ENCODE results near the gene KCNIP2. TPM values are rescaled to one million over a fixed set of nuclear protein-coding genes. Genes with fewer than 3 reads are reported as not detected.

KCNIP2 gene
- total RNA-seq, 5 donors from 2014 or later (not counting 1 experiment from before 2014, with no cell fraction given) = 2.0 to 3.4 (median 3.1) TPM

DNA sequence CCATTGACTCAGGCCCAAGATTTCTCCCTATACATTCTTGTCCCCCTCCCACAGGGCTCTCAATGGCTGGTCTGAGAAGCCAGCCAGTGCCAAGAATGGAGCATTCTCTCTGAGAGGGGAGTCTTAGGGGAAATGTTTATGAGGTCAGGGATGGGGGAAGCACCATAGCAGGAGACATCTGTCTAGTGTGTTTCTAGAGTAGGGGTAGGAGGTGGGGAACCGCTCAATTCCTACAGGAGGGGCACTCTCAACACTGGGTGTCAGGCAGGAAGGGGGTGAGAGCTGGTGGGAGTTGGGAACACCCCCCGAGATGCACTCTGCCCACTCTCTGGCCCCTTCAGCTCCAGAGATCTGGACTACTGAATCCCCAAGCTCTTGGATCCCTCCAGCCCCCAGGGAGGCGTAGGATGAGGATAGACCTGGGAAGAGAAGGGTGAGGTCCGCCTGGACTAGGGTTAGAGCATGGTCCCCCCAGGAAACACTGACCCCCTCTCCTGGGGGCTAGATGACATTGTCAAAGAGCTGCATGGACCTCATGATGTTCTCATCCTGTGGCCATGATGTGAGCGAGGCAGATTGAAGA is 16.7 kb downstream of the KCNIP2 start:
- ChIA-PET CTCF (interaction anchor here in 1 of 2 donors (0.8 to 1.7 kb wide), 3 partner anchors 8 to 14 kb away, joined by 3 to 9 read pairs (median 3); partner anchors contain the start of gene OGA), POLR2A (interaction anchor here in 1 of 2 donors (0.6 kb wide), 1 partner anchor 17 kb away, joined by 3 read pairs; no protein-coding TSS in a partner anchor)
- Mint-ChIP-seq H3K4me3 (no peak overlapping the region), H3K27ac (peak overlapping the region in 1 of 2 donors; percentile 22), H3K4me1 (peaks cover 25 to 29% (median 26%) of the 10 kb centered on the region in 3 donors), H3K27me3 (no peaks in the 10 kb centered on the region), H3K36me3 (peaks cover 3% of the 10 kb centered on the region), H3K9me3 (no peaks in the 10 kb centered on the region)
- H3K27ac ChIP-seq (ENCODE audit: low read length) = no peak overlapping the region
- no peaks in the 10 kb centered on the region for H3K9me3 ChIP-seq
- peaks cover 0 to 5% of the 10 kb centered on the region in 2 donors for H3K36me3 ChIP-seq (ENCODE audit: control insufficient read depth in 2 of 2, extremely low read depth in 1 of 2, insufficient read depth in 1 of 2, low read length in 1 of 2)
- WGBS (ENCODE audit: insufficient coverage) = 87% methylated on average over 2 of the region's 5 CpGs
- no peak overlapping the region for H3K4me3 ChIP-seq (ENCODE audit: control insufficient read depth in 1 of 2, extremely low read depth in 1 of 2, low read length in 1 of 2)
- ATAC-seq (replicated peaks in 1 of 4) (no peak), DNase-seq (no peak)
- no peaks in the 10 kb centered on the region for H3K27me3 ChIP-seq (replicated peaks in 1 of 2; ENCODE audit: control insufficient read depth in 2 of 2, extremely low read depth in 1 of 2, insufficient read depth in 2 of 2, low read length in 1 of 2)
- peaks cover 11 to 34% of the 10 kb centered on the region in 2 experiments for H3K4me1 ChIP-seq (ENCODE audit: control insufficient read depth in 1 of 2, extremely low read depth in 1 of 2, insufficient read depth in 2 of 2, low read length in 2 of 2)

DNA sequence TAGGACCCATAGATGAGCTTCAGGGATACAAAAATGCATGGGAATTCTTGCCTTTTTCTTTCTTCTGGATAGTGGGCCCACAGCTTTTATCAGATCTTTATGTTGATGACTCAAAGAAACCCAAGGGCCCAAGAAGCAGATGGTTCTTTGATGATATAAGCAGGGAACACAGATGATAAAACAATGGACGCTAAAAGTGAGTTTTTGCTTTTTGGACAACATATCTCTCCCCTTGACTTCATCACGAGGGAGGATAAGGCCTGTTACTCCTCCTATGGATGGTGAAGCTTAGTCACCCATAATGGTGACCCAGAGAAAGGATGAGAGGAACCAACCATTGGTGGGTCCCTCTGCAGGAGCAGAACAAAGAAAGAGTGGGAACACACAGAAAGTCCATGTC is 18.9 kb downstream of the KCNIP2 start:
- H3K27me3 Mint-ChIP-seq = no peaks in the 10 kb centered on the region
- no CpG with 5 or more reads among the region's 2 CpGs for WGBS (ENCODE audit: insufficient coverage)
- no peak for DNase-seq
- H3K4me3 Mint-ChIP-seq = no peak overlapping the region
- Histone ChIP-seq H3K4me1 (ENCODE audit: control insufficient read depth in 1 of 2, extremely low read depth in 1 of 2, insufficient read depth in 2 of 2, low read length in 2 of 2) (peaks cover 0 to 20% of the 10 kb centered on the region in 2 experiments), H3K9me3 (no peaks in the 10 kb centered on the region), H3K27ac (ENCODE audit: low read length) (no peak overlapping the region), H3K4me3 (ENCODE audit: control insufficient read depth in 1 of 2, extremely low read depth in 1 of 2, low read length in 1 of 2) (no peak overlapping the region), H3K36me3 (ENCODE audit: control insufficient read depth in 2 of 2, extremely low read depth in 1 of 2, insufficient read depth in 1 of 2, low read length in 1 of 2) (peaks cover 0 to 5% of the 10 kb centered on the region in 2 donors), H3K27me3 (replicated peaks in 1 of 2; ENCODE audit: control insufficient read depth in 2 of 2, extremely low read depth in 1 of 2, insufficient read depth in 2 of 2, low read length in 1 of 2) (no peaks in the 10 kb centered on the region)
- POLR2A ChIA-PET = no interaction called here
- no peak overlapping the region for H3K27ac Mint-ChIP-seq
- CTCF ChIA-PET = no interaction called here
- peaks cover 15 to 20% (median 16%) of the 10 kb centered on the region in 3 donors for H3K4me1 Mint-ChIP-seq
- H3K9me3 Mint-ChIP-seq = no peaks in the 10 kb centered on the region
- H3K36me3 Mint-ChIP-seq = peaks cover 3% of the 10 kb centered on the region
- ATAC-seq (replicated peaks in 1 of 4) = no peak

DNA sequence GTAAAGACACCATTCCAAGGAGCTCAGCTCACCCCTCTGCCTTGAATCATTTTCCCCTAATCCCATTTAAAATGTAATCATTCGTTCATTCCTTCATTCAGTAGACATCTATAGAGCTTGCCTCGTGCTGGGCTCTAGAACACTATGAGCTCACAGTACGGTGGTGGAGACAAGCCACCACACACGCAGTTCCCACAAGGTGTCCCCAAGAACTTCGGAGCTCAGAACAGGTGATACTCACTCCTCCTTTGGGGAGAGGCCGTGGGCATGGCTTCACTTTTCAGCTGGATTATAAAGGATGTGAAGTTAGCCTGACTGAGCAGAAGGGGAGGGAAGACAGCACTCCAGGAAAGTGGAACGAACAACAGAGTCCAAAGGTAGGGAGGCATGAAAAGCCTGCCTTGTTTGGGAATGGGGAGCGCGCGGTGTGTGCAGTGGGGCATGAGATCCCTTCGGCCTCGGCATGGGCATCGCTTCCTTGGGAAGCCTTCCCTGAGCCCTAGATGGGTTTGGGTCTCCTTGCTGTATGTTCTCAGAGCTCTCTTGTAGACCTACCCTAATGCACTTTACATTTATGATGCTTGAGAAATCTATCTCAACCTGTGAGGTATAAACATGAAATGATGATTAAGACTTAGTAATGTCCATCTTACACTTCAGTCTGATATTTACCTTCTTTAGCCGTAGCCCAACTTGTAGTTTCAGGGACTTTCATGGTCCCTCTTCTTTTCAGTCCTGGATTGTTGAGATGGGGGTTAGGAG is 24.5 kb downstream of the KCNIP2 start:
- peaks cover 33 to 54% (median 39%) of the 10 kb centered on the region in 3 donors for H3K4me1 Mint-ChIP-seq
- H3K27ac Mint-ChIP-seq = peak overlapping the region; percentile 96 to 98
- peaks cover 24 to 26% of the 10 kb centered on the region in 2 experiments for H3K4me1 ChIP-seq (ENCODE audit: control insufficient read depth in 1 of 2, extremely low read depth in 1 of 2, insufficient read depth in 2 of 2, low read length in 2 of 2)
- no peaks in the 10 kb centered on the region for H3K27me3 ChIP-seq (replicated peaks in 1 of 2; ENCODE audit: control insufficient read depth in 2 of 2, extremely low read depth in 1 of 2, insufficient read depth in 2 of 2, low read length in 1 of 2)
- no peaks in the 10 kb centered on the region for H3K27me3 Mint-ChIP-seq
- peak in 13 of 35 experiments; percentile 21 to 48 (median 37) for DNase-seq
- H3K27ac ChIP-seq (ENCODE audit: low read length) = peak overlapping the region; percentile 74
- ATAC-seq (replicated peaks in 1 of 4) = peak; percentile 19 to 43 (median 30)
- H3K36me3 Mint-ChIP-seq = peaks cover 10% of the 10 kb centered on the region
- no peaks in the 10 kb centered on the region for H3K9me3 Mint-ChIP-seq
- ChIA-PET CTCF (interaction anchor here (0.7 to 2.4 kb wide), 12 partner anchors 9 to 191 kb away, joined by 3 to 28 read pairs (median 6); partner anchors contain the start of genes KCNIP2 (in 1 of the 2) and NPM3 (in 1 of the 2)), POLR2A (interaction anchor here in 1 of 2 donors (0.6 to 1.1 kb wide), 5 partner anchors 19 to 189 kb away, joined by 3 to 6 read pairs (median 5); partner anchors contain the start of gene NPM3)
- peak overlapping the region; percentile 94 to 99 (median 98) for H3K4me3 Mint-ChIP-seq
- 31% methylated on average over 5 of the region's 14 CpGs for WGBS (ENCODE audit: insufficient coverage)
- H3K9me3 ChIP-seq = no peaks in the 10 kb centered on the region
- peak overlapping the region; percentile 95 to 100 for H3K4me3 ChIP-seq (ENCODE audit: control insufficient read depth in 1 of 2, extremely low read depth in 1 of 2, low read length in 1 of 2)
- H3K36me3 ChIP-seq (ENCODE audit: control insufficient read depth in 2 of 2, extremely low read depth in 1 of 2, insufficient read depth in 1 of 2, low read length in 1 of 2) = no peaks in the 10 kb centered on the region

DNA sequence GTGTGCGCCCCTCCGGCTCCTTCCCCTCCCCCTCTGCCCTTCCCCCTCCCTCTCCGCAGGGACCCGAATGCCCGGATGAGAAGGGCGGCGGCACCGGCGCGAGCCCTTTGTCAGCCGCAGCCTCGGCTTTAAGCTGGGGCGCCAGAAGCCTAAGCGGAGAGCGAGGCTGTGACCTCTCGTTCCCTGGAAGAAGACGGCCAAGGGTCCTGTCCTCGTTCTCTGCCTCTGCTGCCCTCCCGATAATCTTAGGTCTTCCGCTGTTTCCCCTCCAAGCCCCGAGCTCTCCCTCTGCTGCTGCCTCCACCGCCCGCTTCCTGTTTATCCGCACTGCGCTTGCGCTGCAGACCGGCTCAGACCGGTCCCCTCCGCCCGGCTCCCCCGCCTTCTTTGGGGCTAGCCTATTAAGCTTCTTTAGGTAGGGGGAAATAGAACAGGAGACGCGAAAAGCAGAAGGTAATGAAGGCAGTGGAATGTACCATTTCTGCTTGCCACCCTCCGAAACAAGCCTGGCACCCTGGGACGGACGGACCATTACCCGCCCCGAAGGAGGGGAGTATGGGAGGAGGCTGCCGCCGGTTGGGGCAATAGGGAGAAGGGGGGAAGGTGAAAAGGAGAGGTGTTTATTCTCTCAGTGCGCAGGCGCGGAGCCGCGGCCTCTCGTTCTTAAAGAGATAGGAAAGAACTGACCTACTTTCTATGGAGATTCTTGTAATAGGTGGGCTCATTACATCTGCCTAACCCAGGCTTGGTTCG is 25.3 kb downstream of the KCNIP2 start, which contains the start of gene OGA:
Gene OGA, minus strand, starts transcription at position 326 of the 753 bp plus-strand sequence. CDS start 422 bp downstream, outside the sequence.
- CTCF ChIA-PET = interaction anchor here (0.7 to 2.4 kb wide), 11 partner anchors 10 to 192 kb away, joined by 3 to 28 read pairs (median 7); partner anchors contain the start of genes KCNIP2 (in 1 of the 2) and NPM3 (in 1 of the 2)
- peak within 1 kb of the TSS; percentile 96 to 98 for H3K27ac Mint-ChIP-seq
- POLR2A ChIA-PET = interaction anchor here (0.6 to 1.1 kb wide), 7 partner anchors 18 to 314 kb away, joined by 3 to 6 read pairs (median 4); partner anchors contain the start of gene NPM3 (in 1 of the 2)

DNA sequence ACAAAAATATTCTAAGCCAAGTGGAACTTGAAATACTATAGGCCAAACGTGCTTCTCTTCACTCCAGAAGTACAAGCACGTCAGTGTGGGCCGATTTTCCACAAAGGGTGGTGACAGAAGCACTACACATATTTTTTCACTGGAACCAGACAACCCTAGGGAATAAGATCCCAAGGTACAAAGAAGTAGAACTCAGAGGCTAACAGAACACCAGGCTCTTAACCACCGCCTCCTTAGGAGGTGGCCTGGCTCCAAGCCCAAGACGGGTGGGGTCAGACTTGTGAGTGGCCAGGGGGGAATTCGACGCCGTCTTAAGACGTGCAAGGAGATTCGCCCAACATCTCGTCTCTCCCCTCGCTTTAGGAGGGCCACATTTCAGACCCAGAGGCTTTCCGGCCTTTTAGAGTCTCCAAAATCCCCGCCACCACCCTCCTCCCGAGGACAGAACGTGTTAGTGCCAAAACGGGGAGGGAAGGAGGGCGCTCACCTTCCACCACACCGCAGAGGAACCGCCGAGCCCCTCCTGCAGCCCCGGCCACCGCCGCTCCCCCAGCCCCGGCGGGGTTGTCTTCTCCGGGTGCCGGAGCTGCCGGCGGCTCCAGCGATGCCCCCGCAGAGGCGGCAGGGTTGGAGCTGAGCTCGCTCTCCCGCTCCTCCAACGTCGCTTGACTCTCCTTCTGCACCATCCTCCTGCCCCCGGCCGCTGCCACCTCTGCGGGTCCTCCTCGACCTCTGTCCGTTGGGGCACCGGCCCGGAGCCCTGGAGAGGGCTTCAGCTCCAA is 26.1 kb downstream of the KCNIP2 start:
- peak overlapping the region; percentile 94 to 99 (median 98) for H3K4me3 Mint-ChIP-seq
- peak overlapping the region; percentile 96 to 98 for H3K27ac Mint-ChIP-seq
- peaks cover 48 to 69% (median 52%) of the 10 kb centered on the region in 3 donors for H3K4me1 Mint-ChIP-seq
- H3K27ac ChIP-seq (ENCODE audit: low read length) = peak overlapping the region; percentile 74
- ChIA-PET POLR2A (interaction anchor here (0.7 to 1.1 kb wide), 2 partner anchors 34 kb away, joined by 4 to 5 read pairs; partner anchors contain the start of gene NPM3 (in 1 of the 2)), CTCF (interaction anchor here in 1 of 2 donors (1.5 to 2.4 kb wide), 6 partner anchors 18 to 192 kb away, joined by 6 to 28 read pairs (median 7); partner anchors contain the start of gene NPM3)
- no peaks in the 10 kb centered on the region for H3K27me3 Mint-ChIP-seq
- no peaks in the 10 kb centered on the region for H3K27me3 ChIP-seq (replicated peaks in 1 of 2; ENCODE audit: control insufficient read depth in 2 of 2, extremely low read depth in 1 of 2, insufficient read depth in 2 of 2, low read length in 1 of 2)
- peaks cover 16% of the 10 kb centered on the region for H3K36me3 Mint-ChIP-seq
- peaks cover under 1 to 4% of the 10 kb centered on the region in 2 donors for H3K36me3 ChIP-seq (ENCODE audit: control insufficient read depth in 2 of 2, extremely low read depth in 1 of 2, insufficient read depth in 1 of 2, low read length in 1 of 2)
- WGBS (ENCODE audit: insufficient coverage) = under 1% methylated on average over 32 of the region's 44 CpGs
- no peaks in the 10 kb centered on the region for H3K9me3 ChIP-seq
- H3K4me1 ChIP-seq (ENCODE audit: control insufficient read depth in 1 of 2, extremely low read depth in 1 of 2, insufficient read depth in 2 of 2, low read length in 2 of 2) = peaks cover 31% of the 10 kb centered on the region in 2 experiments
- H3K4me3 ChIP-seq (ENCODE audit: control insufficient read depth in 1 of 2, extremely low read depth in 1 of 2, low read length in 1 of 2) = peak overlapping the region; percentile 95 to 100
- peak; percentile 6 to 17 (median 8) for ATAC-seq (replicated peaks in 1 of 4)
- H3K9me3 Mint-ChIP-seq = no peaks in the 10 kb centered on the region
- peak in 13 of 35 experiments; percentile 9 to 55 (median 29) for DNase-seq

More for the DNA sequence above, 25.3 kb downstream of the KCNIP2 start, which contains the start of gene OGA:
- Histone ChIP-seq H3K4me3 (ENCODE audit: control insufficient read depth in 1 of 2, extremely low read depth in 1 of 2, low read length in 1 of 2) (peak within 1 kb of the TSS; percentile 95 to 100), H3K4me1 (ENCODE audit: control insufficient read depth in 1 of 2, extremely low read depth in 1 of 2, insufficient read depth in 2 of 2, low read length in 2 of 2) (peaks cover 26 to 29% of the 10 kb centered on the region in 2 experiments), H3K9me3 (no peaks in the 10 kb centered on the region), H3K27me3 (replicated peaks in 1 of 2; ENCODE audit: control insufficient read depth in 2 of 2, extremely low read depth in 1 of 2, insufficient read depth in 2 of 2, low read length in 1 of 2) (no peaks in the 10 kb centered on the region), H3K36me3 (ENCODE audit: control insufficient read depth in 2 of 2, extremely low read depth in 1 of 2, insufficient read depth in 1 of 2, low read length in 1 of 2) (no peaks in the 10 kb centered on the region), H3K27ac (ENCODE audit: low read length) (peak within 1 kb of the TSS; percentile 74)
- H3K4me3 Mint-ChIP-seq = peak within 1 kb of the TSS; percentile 94 to 99 (median 98)
- H3K27me3 Mint-ChIP-seq = no peaks in the 10 kb centered on the region
- DNase-seq = peak; percentile 90 to 99 (median 98)
- peaks cover 12% of the 10 kb centered on the region for H3K36me3 Mint-ChIP-seq
- no peaks in the 10 kb centered on the region for H3K9me3 Mint-ChIP-seq
- H3K4me1 Mint-ChIP-seq = peaks cover 41 to 61% (median 46%) of the 10 kb centered on the region in 3 donors
- ATAC-seq (replicated peaks in 1 of 4) = peak; percentile 91 to 92 (median 91)
- WGBS (ENCODE audit: insufficient coverage) = 0% methylated on average over 33 of the region's 47 CpGs

Data from T-cell (primary cell).